Spleen (tissue), 11 donors: ENCODE data around the gene SLC35C1. TPM values are rescaled to one million over a fixed set of nuclear protein-coding genes. Genes with fewer than 3 reads are reported as not detected.
"Not testable (repeated sequence)": the region's sequence is repeated elsewhere in the genome, so short reads cannot be mapped to it uniquely, and the experiment has no call there.

Source experiments
- DNase-seq: peaks from one replicate; pipeline ENCODE4 v3.0.0-alpha.2; 2020
- H3K27ac ChIP-seq, 8 donors: fragments of 200-600 bp; sonication (generic) in 7 of 8; 1 replicate in 4 of 8; 2 replicates in 4 of 8; pipeline versions ENCODE4 v1.5.0 to v1.8.0; 2016 to 2021; ENCODE audit warnings: inconsistent platforms in 4 of 8, mild to moderate bottlenecking in 4 of 8, moderate library complexity in 1 of 8
- H3K27me3 ChIP-seq, 7 donors: fragments of 200-600 bp; sonication (generic) in 6 of 7; replicated peaks in 1 of 7; 1 replicate in 4 of 7; 2 replicates in 3 of 7; pipeline versions ENCODE4 v1.5.0 to v1.8.0; 2016 to 2021; ENCODE audit warnings: inconsistent platforms in 3 of 7, mild to moderate bottlenecking in 1 of 7
- H3K36me3 ChIP-seq, 6 donors: fragments of 200-600 bp; sonication (generic) in 5 of 6; 1 replicate in 4 of 6; 2 replicates in 2 of 6; pipeline versions ENCODE4 v1.5.0 to v1.8.0; 2016 to 2021; ENCODE audit warnings: inconsistent platforms in 2 of 6
- H3K4me1 ChIP-seq, 6 donors: fragments of 200-600 bp; sonication (generic) in 5 of 6; 1 replicate in 3 of 6; 2 replicates in 3 of 6; pipeline versions ENCODE4 v1.5.0 to v1.8.0; 2016 to 2021; ENCODE audit warnings: inconsistent platforms in 3 of 6
- H3K4me3 ChIP-seq, 8 donors: fragments of 200-600 bp; sonication (generic) in 7 of 8; 1 replicate in 4 of 8; 2 replicates in 4 of 8; pipeline versions ENCODE4 v1.5.0 to v1.8.0; 2016 to 2021; ENCODE audit warnings: inconsistent platforms in 4 of 8, mild to moderate bottlenecking in 4 of 8, moderate library complexity in 2 of 8
- H3K9me3 ChIP-seq, 8 donors: fragments of 200-600 bp; sonication (generic) in 7 of 8; 1 replicate in 4 of 8; 2 replicates in 4 of 8; pipeline versions ENCODE4 v1.5.0 to v1.8.0; 2016 to 2021; ENCODE audit warnings: inconsistent platforms in 4 of 8
- POLR2A ChIP-seq, 3 donors: fragments of 450-650 bp; IDR thresholded peaks; one replicate each; pipeline ENCODE4 v1.5.1; 2017; ENCODE audit warnings: antibody characterized with exemption in 3 of 3, mild to moderate bottlenecking in 1 of 3
- POLR2AphosphoS5 ChIP-seq, 3 donors: sonication (generic); formaldehyde crosslinking; IDR thresholded peaks; one replicate each; pipeline ENCODE4 v1.5.1; 2017; ENCODE audit warnings: antibody characterized with exemption in 3 of 3
- WGBS, 5 donors: extraction: QIAGEN DNeasy Blood & Tissue Kit in 3 of 5; methylation state at CpG; one replicate each; pipeline versions ENCODE4 v1.1.5 to v1.1.7; 2013 to 2018; 5-methylcytosine and 5-hydroxymethylcytosine counted together
- intact Hi-C: fragments of 100-400 bp; cut with DNase I; formaldehyde crosslinking; loops from one replicate; pipeline ENCODE4 v1.15.0; 2023; ENCODE audit warnings: low total_unique reads
- polyA plus RNA-seq, 3 donors: library from polyadenylated mRNA; stranded (reverse); fragments of 200-250 nt; gene quantifications; one replicate each; pipeline ENCODE4 v1.2.1, GENCODE V29; 2013
- total RNA-seq, 7 donors: library from RNA; depleted of rRNA in 3 of 7; stranded (reverse); fragments of >200 nt in 3 of 7; fragmentation: NEBNext Ultra II Directional in 4 of 7; extraction: Animal tissue kit (Norgen Biotek cat#: 25700) in 4 of 7; gene quantifications; one replicate each; pipeline versions ENCODE4 v1.1.0 to v1.2.1, GENCODE V29; 2016 to 2021
- TF ChIP-seq, protein P1 (sequence below), 11 experiments: fragments of 200-600 bp in 7 of 11; fragments of 450-650 bp in 4 of 11; sonication (generic) in 4 of 11; IDR thresholded peaks in 8 of 11; conservative IDR thresholded peaks in 3 of 11; 1 replicate in 7 of 11; 2 replicates in 4 of 11; pipeline versions ENCODE4 v1.4.0 to v1.8.0; 2016 to 2021; ENCODE audit warnings: antibody characterized with exemption in 11 of 11, inconsistent platforms in 4 of 11, mild to moderate bottlenecking in 1 of 11
- donor health status: healthy with polysubstance abuse.
- donor health status: DM: no; HTN: no; CAD: no; lungs with moderate emphysema.
- donor health status: DM: no; HTN: no; CAD: no.
- donor health status: Bipolar disorder and iron deficiency.
- donor health status: healthy.
- donor health status: DM: no; HTN: no; CAD: no.
- donor health status: DM: yes; HTN: yes; CAD: no.

The SLC35C1 gene
- total and polyA plus RNA-seq, 10 donors = 2.8 to 14.2 (median 10.4) TPM

GRCh38 chr11:45833761-45834160 lies 28.8 kb downstream of the SLC35C1 start:
- intact Hi-C loops = no loop called here

GRCh38 chr11:45834298-45834756 lies 29.4 kb downstream of the SLC35C1 start:
- intact Hi-C loops = no loop called here
- H3K36me3 ChIP-seq = no peaks in the 10 kb centered on the region
- no peak overlapping the region for H3K4me3 ChIP-seq
- H3K4me1 ChIP-seq = peaks cover 0 to 6% (median 0%) of the 10 kb centered on the region in 6 donors
- H3K27me3 ChIP-seq = no peaks in the 10 kb centered on the region
- DNase-seq = no peak
- 35 to 46% (median 42%) methylated on average over 3 to 4 of the region's 4 CpGs for WGBS, 5 donors
- no peaks in the 10 kb centered on the region for H3K9me3 ChIP-seq
- TF ChIP-seq, protein P1, sequence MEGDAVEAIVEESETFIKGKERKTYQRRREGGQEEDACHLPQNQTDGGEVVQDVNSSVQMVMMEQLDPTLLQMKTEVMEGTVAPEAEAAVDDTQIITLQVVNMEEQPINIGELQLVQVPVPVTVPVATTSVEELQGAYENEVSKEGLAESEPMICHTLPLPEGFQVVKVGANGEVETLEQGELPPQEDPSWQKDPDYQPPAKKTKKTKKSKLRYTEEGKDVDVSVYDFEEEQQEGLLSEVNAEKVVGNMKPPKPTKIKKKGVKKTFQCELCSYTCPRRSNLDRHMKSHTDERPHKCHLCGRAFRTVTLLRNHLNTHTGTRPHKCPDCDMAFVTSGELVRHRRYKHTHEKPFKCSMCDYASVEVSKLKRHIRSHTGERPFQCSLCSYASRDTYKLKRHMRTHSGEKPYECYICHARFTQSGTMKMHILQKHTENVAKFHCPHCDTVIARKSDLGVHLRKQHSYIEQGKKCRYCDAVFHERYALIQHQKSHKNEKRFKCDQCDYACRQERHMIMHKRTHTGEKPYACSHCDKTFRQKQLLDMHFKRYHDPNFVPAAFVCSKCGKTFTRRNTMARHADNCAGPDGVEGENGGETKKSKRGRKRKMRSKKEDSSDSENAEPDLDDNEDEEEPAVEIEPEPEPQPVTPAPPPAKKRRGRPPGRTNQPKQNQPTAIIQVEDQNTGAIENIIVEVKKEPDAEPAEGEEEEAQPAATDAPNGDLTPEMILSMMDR (IDR thresholded peaks at IDR 0.05 in 8 of 11, conservative IDR thresholded peaks at IDR 0.05 in 3 of 11) = no peak
- no peak for TF ChIP-seq POLR2AphosphoS5 (IDR thresholded peaks at IDR 0.05)
- no peak overlapping the region for H3K27ac ChIP-seq

More at GRCh38 chr11:45833761-45834160, 28.8 kb downstream of the SLC35C1 start:
- 54 to 69% (median 63%) methylated on average over 3 of the region's 3 CpGs for WGBS, 5 donors
- Histone ChIP-seq H3K9me3 (no peaks in the 10 kb centered on the region), H3K27me3 (no peaks in the 10 kb centered on the region), H3K4me1 (peaks cover 0 to 6% (median 0%) of the 10 kb centered on the region in 6 donors), H3K36me3 (no peaks in the 10 kb centered on the region), H3K4me3 (no peak overlapping the region), H3K27ac (no peak overlapping the region)
- no peak for DNase-seq
- TF ChIP-seq POLR2AphosphoS5 (IDR thresholded peaks at IDR 0.05) (no peak), POLR2A (IDR thresholded peaks at IDR 0.05) (no peak)
- TF ChIP-seq, protein P1 (IDR thresholded peaks at IDR 0.05 in 8 of 11, conservative IDR thresholded peaks at IDR 0.05 in 3 of 11) = no peak

DNA sequence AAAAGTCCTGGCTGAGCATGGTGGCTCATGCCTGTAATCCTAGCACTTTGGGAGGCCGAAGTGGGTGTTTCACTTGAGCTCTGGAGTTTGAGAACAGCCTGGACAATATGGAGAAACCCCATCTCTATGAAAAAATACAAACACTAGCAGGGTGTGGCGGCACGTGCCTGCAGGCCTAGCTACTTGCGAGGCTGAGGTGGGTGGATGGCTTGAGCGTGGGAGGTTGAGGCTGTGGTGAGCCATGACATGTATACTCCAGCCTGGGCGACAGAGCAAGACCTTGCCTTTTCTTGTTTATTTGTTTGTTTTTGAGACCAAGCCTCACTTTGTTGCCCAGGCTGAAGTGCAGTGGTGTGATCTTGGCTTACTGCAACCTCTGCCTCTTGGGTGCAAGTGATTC lies 34.3 kb downstream of the SLC35C1 start:
- no peaks in the 10 kb centered on the region for H3K9me3 ChIP-seq
- TF ChIP-seq, protein P1 (IDR thresholded peaks at IDR 0.05 in 8 of 11, conservative IDR thresholded peaks at IDR 0.05 in 3 of 11) = no peak
- no peak for TF ChIP-seq POLR2A (IDR thresholded peaks at IDR 0.05)
- TF ChIP-seq POLR2AphosphoS5 (IDR thresholded peaks at IDR 0.05) = no peak
- no peaks in the 10 kb centered on the region for H3K36me3 ChIP-seq
- H3K27me3 ChIP-seq = no peaks in the 10 kb centered on the region
- peaks cover 3 to 18% (median 10%) of the 10 kb centered on the region in 6 donors for H3K4me1 ChIP-seq
- DNase-seq = no peak
- WGBS, 5 donors = 87 to 92% (median 89%) methylated on average over 6 of the region's 6 CpGs
- no peak overlapping the region for H3K27ac ChIP-seq
- no peak overlapping the region for H3K4me3 ChIP-seq
- intact Hi-C loops = no loop called here

DNA sequence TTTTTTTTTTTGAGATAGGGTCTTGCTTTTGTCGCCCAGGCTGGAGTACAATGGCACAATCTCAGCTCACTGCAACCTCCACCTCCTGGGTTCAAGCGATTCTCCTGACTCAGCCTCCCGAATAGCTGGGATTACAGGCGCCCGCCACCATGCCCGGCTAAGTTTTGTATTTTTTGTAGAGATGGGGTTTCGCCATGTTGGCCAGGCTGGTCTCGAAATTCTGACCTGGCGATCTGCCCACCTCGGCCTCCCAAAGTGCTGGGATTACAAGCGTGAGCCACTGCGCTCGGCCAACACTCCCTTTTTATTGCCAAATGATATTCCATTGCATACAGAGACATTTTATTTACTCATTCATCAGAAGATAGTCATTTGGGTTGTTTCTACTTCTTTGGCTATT lies 35.3 kb downstream of the SLC35C1 start:
- peaks cover 3 to 12% (median 10%) of the 10 kb centered on the region in 6 donors for H3K4me1 ChIP-seq
- not testable (repeated sequence) for H3K36me3 ChIP-seq, H3K27ac ChIP-seq, H3K4me3 ChIP-seq, H3K27me3 ChIP-seq, DNase-seq, H3K9me3 ChIP-seq
- intact Hi-C loops = loop anchor here (5.0 kb wide), 1 partner anchor 77 kb away; the partner anchor contains the start of gene PEX16
- WGBS, 5 donors = 85 to 94% (median 90%) methylated on average over 13 of the region's 13 CpGs
